HepG2 (cell line): ENCODE data around the gene NUP93. TPM values are rescaled to one million over a fixed set of nuclear protein-coding genes. Genes with fewer than 3 reads are reported as not detected.

Experiments
- ATAC-seq: fragments of 200-7000 bp; cut with Tn5 transposase; 3 replicates; pipeline ENCODE4 v1.9.1; 2020; ENCODE audit warnings: mild to moderate bottlenecking, moderate library complexity
- BruUV-seq: library from RNA; stranded (reverse); fragments of 400-500 nt; replicated peaks from 2 replicates; lab custom pipeline; 2021; lab: Mats Ljungman, UMichigan
- CTCF ChIA-PET: fragments of 300-600 bp; formaldehyde crosslinking; extraction: SDS; loops from one replicate; lab custom pipeline; 2021; ENCODE audit warnings: low total read pairs, inconsistent platforms, low intra/inter-chr PET ratio; lab: Yijun Ruan, JAX
- POLR2A ChIA-PET: fragments of 350-600 bp; sonication (Branson Sonifier 250); formaldehyde crosslinking; loops from one replicate; lab custom pipeline; 2020; ENCODE audit warnings: antibody characterized with exemption, inconsistent platforms; lab: Yijun Ruan, JAX
- DNase-seq: peaks from one replicate; pipeline ENCODE4 v3.0.0-alpha.2; 2015; ENCODE audit warnings: low spot score
- FAIRE-seq: peaks from 3 replicates; lab custom pipeline; 2011; peaks lifted over from hg19 to GRCh38; lab: Jason Lieb, UNC
- H2AFZ ChIP-seq: one replicate; pipeline ENCODE4 v1.6.1; 2011; ENCODE audit warnings: low read length, inconsistent platforms
- H3K27ac ChIP-seq: fragments of 300-600 bp; 3 replicates; pipeline ENCODE4 v1.8.0; 2011; ENCODE audit warnings: mixed run types, mild to moderate bottlenecking, mixed read lengths, low read length, inconsistent platforms; ENCODE audit not compliant: insufficient read depth; ENCODE audit errors: extremely low read length
- H3K27me3 ChIP-seq, 2 experiments: fragments of 200-600 bp in 1 of 2; 2 replicates in 1 of 2; 3 replicates in 1 of 2; pipeline versions ENCODE4 v1.6.0 to v1.8.0; 2011; ENCODE audit warnings: low read length in 2 of 2, mild to moderate bottlenecking in 2 of 2, moderate library complexity in 2 of 2, inconsistent platforms in 1 of 2; ENCODE audit not compliant: insufficient read depth in 2 of 2, control insufficient read depth in 1 of 2
- H3K36me3 ChIP-seq, 2 experiments: fragments of 200-600 bp in 1 of 2; replicated peaks in 1 of 2; 2 replicates in 1 of 2; 3 replicates in 1 of 2; pipeline versions ENCODE4 v1.5.1 to v1.8.0; 2011; ENCODE audit warnings: low read length in 2 of 2, inconsistent platforms in 1 of 2; ENCODE audit not compliant: insufficient read depth in 2 of 2, control insufficient read depth in 1 of 2
- H3K4me1 ChIP-seq: 2 replicates; pipeline ENCODE4 v1.5.1; 2012; ENCODE audit warnings: low read length, inconsistent platforms; ENCODE audit not compliant: insufficient read depth
- H3K4me2 ChIP-seq: 2 replicates; pipeline ENCODE4 v1.6.0; 2011; ENCODE audit warnings: low read depth, low read length, inconsistent platforms
- H3K4me3 ChIP-seq, 3 experiments: fragments of 200-600 bp in 1 of 3; sonication (generic), shearing (Covaris generic) in 1 of 3; replicated peaks in 1 of 3; 2 replicates each; pipeline ENCODE4 v1.5.1; 2011 to 2016; ENCODE audit warnings: low read length in 3 of 3, inconsistent platforms in 2 of 3, low read depth in 2 of 3, mild to moderate bottlenecking in 2 of 3, control low read depth in 1 of 3, mixed read lengths in 1 of 3; ENCODE audit not compliant: insufficient read depth in 1 of 3
- H3K79me2 ChIP-seq: one replicate; pipeline ENCODE4 v1.6.1; 2011; ENCODE audit warnings: low read length, inconsistent platforms; ENCODE audit not compliant: insufficient read depth
- H3K9ac ChIP-seq: 2 replicates; pipeline ENCODE4 v1.6.0; 2011; ENCODE audit warnings: mild to moderate bottlenecking, low read depth, low read length, inconsistent platforms; ENCODE audit not compliant: insufficient read depth
- H3K9me3 ChIP-seq: 2 replicates; pipeline ENCODE4 v1.5.1; 2012; ENCODE audit warnings: mild to moderate bottlenecking, low read length
- H4K20me1 ChIP-seq: 2 replicates; pipeline ENCODE4 v1.6.0; 2011; ENCODE audit warnings: inconsistent platforms, mild to moderate bottlenecking, low read length, moderate library complexity; ENCODE audit not compliant: insufficient read depth
- CHCHD3 ChIP-seq: sonication (generic); formaldehyde crosslinking; IDR thresholded peaks from 2 replicates; pipeline ENCODE4 v1.8.0; 2022; ENCODE audit warnings: mild to moderate bottlenecking, missing genetic modification reagents, moderate library complexity
- GMEB1 ChIP-seq: sonication (generic); formaldehyde crosslinking; IDR thresholded peaks from 2 replicates; pipeline ENCODE4 v1.5.1; 2020; ENCODE audit warnings: missing genetic modification reagents, mild to moderate bottlenecking, borderline replicate concordance
- HDAC2 ChIP-seq: sonication (generic); formaldehyde crosslinking; IDR thresholded peaks from 2 replicates; pipeline ENCODE4 v1.4.0; 2020; ENCODE audit warnings: missing genetic modification reagents
- HIVEP1 ChIP-seq: sonication (generic); formaldehyde crosslinking; IDR thresholded peaks from 2 replicates; pipeline ENCODE4 v1.4.0; 2020; ENCODE audit warnings: mild to moderate bottlenecking, missing genetic modification reagents
- NR2F1 ChIP-seq, 2 experiments: fragments of 450-650 bp in 1 of 2; formaldehyde crosslinking in 1 of 2; IDR thresholded peaks; 2 replicates each; pipeline versions ENCODE4 v1.5.0 to v1.6.1; 2016 to 2020; ENCODE audit warnings: mild to moderate bottlenecking in 1 of 2, missing compliant biosample characterization in 1 of 2, missing genetic modification reagents in 1 of 2, moderate library complexity in 1 of 2
- PAF1 ChIP-seq: IDR thresholded peaks from 2 replicates; pipeline ENCODE4 v1.6.1; 2016; ENCODE audit warnings: missing genetic modification reagents, missing compliant biosample characterization
- POLR2AphosphoS2 ChIP-seq: IDR thresholded peaks from 2 replicates; pipeline ENCODE4 v1.6.1; 2011; ENCODE audit warnings: low read depth, low read length, improper control_type of control experiment
- PRPF4 ChIP-seq: fragments of 200-400 bp; formaldehyde crosslinking; IDR thresholded peaks from 2 replicates; pipeline ENCODE4 v1.6.1; 2016; ENCODE audit warnings: low read length, low read depth; ENCODE audit not compliant: poor library complexity, severe bottlenecking
- RFX5 ChIP-seq: IDR thresholded peaks from 2 replicates; pipeline ENCODE4 v1.6.1; 2011; ENCODE audit warnings: low read depth, low read length, improper control_type of control experiment
- RNF2 ChIP-seq: fragments of 450-650 bp; conservative IDR thresholded peaks from 2 replicates; pipeline ENCODE4 v1.6.1; 2016; ENCODE audit warnings: low read depth
- SIX4 ChIP-seq: sonication (generic); formaldehyde crosslinking; IDR thresholded peaks from 2 replicates; pipeline ENCODE4 v1.4.0; 2020; ENCODE audit warnings: missing genetic modification reagents
- TBX3 ChIP-seq: fragments of 450-650 bp; IDR thresholded peaks from 2 replicates; pipeline ENCODE4 v1.6.1; 2017; ENCODE audit warnings: antibody characterized with exemption, mild to moderate bottlenecking, inconsistent platforms, borderline replicate concordance
- THAP7 ChIP-seq: sonication (generic); formaldehyde crosslinking; IDR thresholded peaks from 2 replicates; pipeline ENCODE4 v1.8.1; 2023; ENCODE audit warnings: mild to moderate bottlenecking, missing genetic modification reagents
- ZEB1 ChIP-seq: IDR thresholded peaks from 2 replicates; pipeline ENCODE4 v1.6.1; 2012; ENCODE audit warnings: mild to moderate bottlenecking, low read depth, inconsistent platforms; ENCODE audit not compliant: insufficient replicate concordance
- ZSCAN21 ChIP-seq: sonication (generic); formaldehyde crosslinking; IDR thresholded peaks from 2 replicates; pipeline ENCODE4 v1.8.0; 2022; ENCODE audit warnings: mild to moderate bottlenecking, missing genetic modification reagents, moderate library complexity, borderline replicate concordance
- WGBS: methylation state at CpG from one replicate; pipeline ENCODE4 v1.1.6; 2017; ENCODE audit warnings: low lambda C conversion rate; 5-methylcytosine and 5-hydroxymethylcytosine counted together
- in situ Hi-C: cut with HindIII; loops from 2 replicates; pipeline ENCODE4 v1.10.0; 2017; ENCODE audit warnings: low pct_unique_long_range_greater_than_20kb; ENCODE audit not compliant: extremely low pct_ligation_motif_present
- intact Hi-C: fragments of 100-400 bp; cut with micrococcal nuclease; formaldehyde crosslinking; loops from one replicate; pipeline ENCODE4 v1.10.0; 2022; ENCODE audit not compliant: unreplicated experiment
- polyA plus RNA-seq, 8 experiments: library from polyadenylated mRNA; depleted of rRNA in 3 of 8; stranded (reverse) in 7 of 8; unstranded in 1 of 8; fragments of >200 nt; fragmentation: Illumina TruSeq in 4 of 8; extraction: Trizol in 4 of 8; gene quantifications; 2 replicates each; pipeline versions ENCODE4 v1.2.1 to v1.2.3, GENCODE V29; 2011 to 2016; ENCODE audit warnings: low read depth in 4 of 8, missing spikeins in 1 of 8, mixed read lengths in 1 of 8; ENCODE audit not compliant: insufficient read depth in 1 of 8
- total RNA-seq, 5 experiments: library from RNA; depleted of rRNA; stranded (reverse); fragments of >200 nt; fragmentation: Illumina TruSeq; extraction: Trizol; gene quantifications; 2 replicates each; pipeline ENCODE4 v1.2.3, GENCODE V29; 2016; ENCODE audit warnings: low read depth in 1 of 5
- TF ChIP-seq, protein P1 (sequence below): sonication (generic); formaldehyde crosslinking; IDR thresholded peaks from 2 replicates; pipeline ENCODE4 v1.4.0; 2020; ENCODE audit warnings: low read depth, missing genetic modification reagents

The NUP93 gene
- total and polyA plus RNA-seq, 2 of the 13 experiments (the other 11 are each of a cell fraction or from before 2014, with no cell fraction given) = 58.5 to 140 TPM

DNA sequence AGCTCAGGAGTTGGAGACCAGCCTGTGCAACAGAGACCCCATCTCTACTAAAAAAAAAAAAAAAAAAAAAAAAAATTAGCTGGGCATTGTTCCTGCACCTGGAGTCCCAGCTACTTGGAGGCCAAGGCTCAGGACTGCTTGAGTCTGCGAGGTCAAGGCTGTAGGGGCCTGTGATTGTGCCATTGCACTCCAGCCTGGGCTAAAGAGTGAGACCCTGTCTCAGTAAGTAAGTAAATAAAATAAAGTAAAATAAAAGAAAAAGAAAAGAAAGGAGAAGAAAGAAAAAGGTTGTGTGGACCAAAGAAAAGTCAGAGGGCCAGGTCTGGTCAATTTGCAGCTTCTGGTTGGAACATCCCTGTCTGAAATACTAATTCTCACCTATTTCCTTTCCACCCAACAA, 29.3 kb upstream of the NUP93 start (continued):
- TF ChIP-seq ZSCAN21 (CRISPR knock-in tag) (no peak), GMEB1 (CRISPR knock-in tag) (no peak), HIVEP1 (CRISPR knock-in tag) (no peak), RNF2 (no peak), TBX3 (no peak), POLR2AphosphoS2 (no peak), THAP7 (CRISPR knock-in tag) (no peak)
- TF ChIP-seq, all 625 proteins: peak for 0

DNA sequence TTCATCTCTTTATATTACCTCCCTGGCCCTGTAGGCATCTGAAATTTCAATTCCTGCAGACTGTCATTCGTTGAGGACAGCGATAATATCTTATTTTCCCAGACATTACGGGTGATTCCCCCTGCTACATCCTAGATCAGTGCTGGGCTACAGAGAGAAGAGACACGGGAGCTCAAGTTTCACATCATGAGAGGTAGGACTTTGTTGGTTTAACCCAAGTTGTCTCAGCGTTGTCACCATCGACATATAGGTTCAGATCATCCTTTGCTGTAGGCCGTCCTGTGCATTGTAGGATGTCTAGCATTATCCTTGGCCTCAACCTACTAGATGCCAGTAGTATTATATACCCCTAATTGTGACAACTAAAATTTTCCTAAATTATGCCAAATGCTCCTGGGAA, 28.4 kb upstream of the NUP93 start:
- H3K27ac ChIP-seq = no peak overlapping the region
- DNase-seq (no peak), ATAC-seq (peak; percentile 23; the same call in 1 of the 3 replicates), FAIRE-seq (no peak)
- H3K79me2 ChIP-seq = no peaks in the 10 kb centered on the region
- POLR2A ChIA-PET = interaction anchor here (1.0 to 1.5 kb wide), 5 partner anchors 18 to 250 kb away, joined by 5 to 12 read pairs (median 6); partner anchors contain the start of genes MT1X, MT2A, NUDT21 and OGFOD1
- no peaks in the 10 kb centered on the region for H4K20me1 ChIP-seq
- H3K36me3 ChIP-seq = no peaks in the 10 kb centered on the region
- H3K4me1 ChIP-seq = peaks cover 8% of the 10 kb centered on the region; the same call in 1 of the 2 replicates
- no peak overlapping the region for H2AFZ ChIP-seq
- peaks cover 2 to 11% of the 10 kb centered on the region in 2 experiments; a peak in 2 of 5 replicates for H3K27me3 ChIP-seq
- H3K4me2 ChIP-seq = no peak overlapping the region
- no peaks in the 10 kb centered on the region for H3K9me3 ChIP-seq
- intact Hi-C loops = loop anchor here (5.0 kb wide), 1 partner anchor 44 kb away; the partner anchor contains the start of gene MT1F
- CTCF ChIA-PET = interaction anchor here (1.1 to 2.6 kb wide), 7 partner anchors 28 to 1237 kb away, joined by 4 to 36 read pairs (median 15); no protein-coding TSS in a partner anchor
- no peak overlapping the region for H3K4me3 ChIP-seq
- in situ Hi-C loops = loop anchor here (5.0 to 10.0 kb wide), 3 partner anchors 99 to 187 kb away; no protein-coding TSS in a partner anchor
- BruUV-seq = no TSS peak
- H3K9ac ChIP-seq = no peak overlapping the region
- 79% methylated on average over 7 of the region's 7 CpGs for WGBS
- TF ChIP-seq HDAC2 (CRISPR knock-in tag) = no peak
- TF ChIP-seq ZEB1 = no peak
- TF ChIP-seq PRPF4 = no peak
- TF ChIP-seq, protein P1, sequence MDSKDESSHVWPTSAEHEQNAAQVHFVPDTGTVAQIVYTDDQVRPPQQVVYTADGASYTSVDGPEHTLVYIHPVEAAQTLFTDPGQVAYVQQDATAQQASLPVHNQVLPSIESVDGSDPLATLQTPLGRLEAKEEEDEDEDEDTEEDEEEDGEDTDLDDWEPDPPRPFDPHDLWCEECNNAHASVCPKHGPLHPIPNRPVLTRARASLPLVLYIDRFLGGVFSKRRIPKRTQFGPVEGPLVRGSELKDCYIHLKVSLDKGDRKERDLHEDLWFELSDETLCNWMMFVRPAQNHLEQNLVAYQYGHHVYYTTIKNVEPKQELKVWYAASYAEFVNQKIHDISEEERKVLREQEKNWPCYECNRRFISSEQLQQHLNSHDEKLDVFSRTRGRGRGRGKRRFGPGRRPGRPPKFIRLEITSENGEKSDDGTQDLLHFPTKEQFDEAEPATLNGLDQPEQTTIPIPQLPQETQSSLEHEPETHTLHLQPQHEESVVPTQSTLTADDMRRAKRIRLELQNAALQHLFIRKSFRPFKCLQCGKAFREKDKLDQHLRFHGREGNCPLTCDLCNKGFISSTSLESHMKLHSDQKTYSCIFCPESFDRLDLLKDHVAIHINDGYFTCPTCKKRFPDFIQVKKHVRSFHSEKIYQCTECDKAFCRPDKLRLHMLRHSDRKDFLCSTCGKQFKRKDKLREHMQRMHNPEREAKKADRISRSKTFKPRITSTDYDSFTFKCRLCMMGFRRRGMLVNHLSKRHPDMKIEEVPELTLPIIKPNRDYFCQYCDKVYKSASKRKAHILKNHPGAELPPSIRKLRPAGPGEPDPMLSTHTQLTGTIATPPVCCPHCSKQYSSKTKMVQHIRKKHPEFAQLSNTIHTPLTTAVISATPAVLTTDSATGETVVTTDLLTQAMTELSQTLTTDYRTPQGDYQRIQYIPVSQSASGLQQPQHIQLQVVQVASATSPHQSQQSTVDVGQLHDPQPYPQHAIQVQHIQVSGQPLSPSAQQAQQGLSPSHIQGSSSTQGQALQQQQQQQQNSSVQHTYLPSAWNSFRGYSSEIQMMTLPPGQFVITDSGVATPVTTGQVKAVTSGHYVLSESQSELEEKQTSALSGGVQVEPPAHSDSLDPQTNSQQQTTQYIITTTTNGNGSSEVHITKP (CRISPR knock-in tag) = no peak
- TF ChIP-seq RFX5 = no peak
- no peak for TF ChIP-seq NR2F1 (CRISPR knock-in tag; IDR thresholded peaks at IDR 0.05)
- TF ChIP-seq CHCHD3 (CRISPR knock-in tag) = no peak
- TF ChIP-seq PAF1 (CRISPR knock-in tag) = no peak
- TF ChIP-seq SIX4 (CRISPR knock-in tag) = no peak
